SK-N-SH (cell line): Measurements from ENCODE around the gene MCUR1. TPM values are rescaled to one million over a fixed set of nuclear protein-coding genes. Genes with fewer than 3 reads are reported as not detected.

Experiments used
- CTCF ChIA-PET: fragments of 300-600, 350-600 bp; formaldehyde crosslinking; extraction: SDS; loops from one replicate; lab custom pipeline; 2021; lab: Yijun Ruan, JAX
- POLR2A ChIA-PET: fragments of 350-600 bp; sonication (Branson Sonifier 250); formaldehyde crosslinking; extraction: SDS; loops from one replicate; lab custom pipeline; 2020; ENCODE audit warnings: antibody characterized with exemption, inconsistent platforms; lab: Yijun Ruan, JAX
- DNase-seq: peaks from one replicate; pipeline ENCODE4 v3.0.0; 2012
- H2AFZ ChIP-seq: fragments of 200-600 bp; sonication (generic); 2 replicates; pipeline ENCODE4 v1.8.1; 2016; ENCODE audit warnings: antibody characterized with exemption, mild to moderate bottlenecking, low read depth
- H3F3A ChIP-seq: fragments of 200-600 bp; sonication (generic); replicated peaks from 2 replicates; pipeline ENCODE3; 2016; ENCODE audit warnings: antibody characterized with exemption, mild to moderate bottlenecking; ENCODE audit not compliant: insufficient read depth
- H3K27ac ChIP-seq, 2 experiments: fragments of 200-500 bp in 1 of 2; fragments of 200-600 bp in 1 of 2; sonication (Bioruptor generic) in 1 of 2; sonication (generic), shearing (Covaris generic) in 1 of 2; 2 replicates each; pipeline versions ENCODE4 v1.5.1 to v1.6.1; 2014 to 2016; ENCODE audit warnings: low read depth in 2 of 2, inconsistent platforms in 1 of 2, low read length in 1 of 2, mild to moderate bottlenecking in 1 of 2, mixed read lengths in 1 of 2
- H3K27me3 ChIP-seq: fragments of 200-600 bp; sonication (generic), shearing (Covaris generic); 2 replicates; pipeline ENCODE4 v1.6.1; 2016; ENCODE audit warnings: mixed run types; ENCODE audit not compliant: insufficient read depth
- H3K36me3 ChIP-seq, 2 experiments: fragments of 200-500 bp in 1 of 2; fragments of 200-600 bp in 1 of 2; sonication (Bioruptor generic) in 1 of 2; sonication (generic) in 1 of 2; replicated peaks in 1 of 2; 2 replicates each; pipeline versions ENCODE3 to v1.5.1; 2014 to 2016; ENCODE audit warnings: low read length in 1 of 2, mild to moderate bottlenecking in 1 of 2; ENCODE audit not compliant: insufficient read depth in 2 of 2, control insufficient read depth in 1 of 2
- H3K4me1 ChIP-seq, 2 experiments: fragments of 200-500 bp in 1 of 2; fragments of 200-600 bp in 1 of 2; sonication (Bioruptor generic) in 1 of 2; sonication (generic), shearing (Covaris generic) in 1 of 2; 2 replicates each; pipeline versions ENCODE4 v1.5.1 to v1.6.1; 2014 to 2016; ENCODE audit warnings: low read depth in 1 of 2, low read length in 1 of 2, mixed run types in 1 of 2; ENCODE audit not compliant: insufficient read depth in 2 of 2, control insufficient read depth in 1 of 2
- H3K4me2 ChIP-seq: fragments of 200-600 bp; sonication (generic), shearing (Covaris generic); 2 replicates; pipeline ENCODE4 v1.6.1; 2017; ENCODE audit warnings: mixed run types
- H3K4me3 ChIP-seq, 2 experiments: fragments of 200-500 bp in 1 of 2; fragments of 200-600 bp in 1 of 2; sonication (Bioruptor generic) in 1 of 2; sonication (generic), shearing (Covaris generic) in 1 of 2; 2 replicates each; pipeline versions ENCODE4 v1.5.1 to v1.8.1; 2014 to 2016; ENCODE audit warnings: low read depth in 2 of 2, inconsistent platforms in 1 of 2, low read length in 1 of 2, mild to moderate bottlenecking in 1 of 2, mixed read lengths in 1 of 2, moderate library complexity in 1 of 2
- H3K79me2 ChIP-seq: fragments of 200-600 bp; sonication (generic); 2 replicates; pipeline ENCODE4 v1.8.1; 2017; ENCODE audit warnings: mild to moderate bottlenecking; ENCODE audit not compliant: insufficient read depth
- H3K9ac ChIP-seq: fragments of 200-600 bp; sonication (generic); 2 replicates; pipeline ENCODE4 v1.6.1; 2017; ENCODE audit warnings: mixed run types
- H3K9me2 ChIP-seq: fragments of 200-600 bp; sonication (generic); 2 replicates; pipeline ENCODE4 v1.6.1; 2017; ENCODE audit warnings: mixed run types
- H3K9me3 ChIP-seq: fragments of 200-600 bp; sonication (generic); 2 replicates; pipeline ENCODE4 v1.6.1; 2017; ENCODE audit warnings: mixed run types, mild to moderate bottlenecking, moderate library complexity
- H4K20me1 ChIP-seq: fragments of 200-600 bp; sonication (generic); 2 replicates; pipeline ENCODE4 v1.6.1; 2017; ENCODE audit warnings: mild to moderate bottlenecking, mixed run types; ENCODE audit not compliant: insufficient read depth
- CHD2 ChIP-seq: fragments of 150-350 bp; IDR thresholded peaks from 2 replicates; pipeline ENCODE4 v1.6.1; 2018; ENCODE audit warnings: low read length; ENCODE audit not compliant: partially characterized antibody
- EZH2phosphoT487 ChIP-seq: fragments of 200-600 bp; sonication (generic); IDR thresholded peaks from 2 replicates; pipeline ENCODE4 v1.6.1; 2017; ENCODE audit warnings: low read depth, mixed run types, mild to moderate bottlenecking, antibody characterized with exemption, moderate library complexity, borderline replicate concordance
- FOXJ3 ChIP-seq: sonication (generic); formaldehyde crosslinking; IDR thresholded peaks from 2 replicates; pipeline ENCODE4 v1.5.1; 2020; ENCODE audit warnings: mild to moderate bottlenecking, missing genetic modification reagents
- GATA2 ChIP-seq: sonication (generic); formaldehyde crosslinking; IDR thresholded peaks from 2 replicates; pipeline ENCODE4 v1.5.0; 2020; ENCODE audit warnings: mild to moderate bottlenecking, missing genetic modification reagents
- IRF3 ChIP-seq: fragments of 150-350 bp; IDR thresholded peaks from 2 replicates; pipeline ENCODE4 v1.6.1; 2016; ENCODE audit warnings: mild to moderate bottlenecking, low read depth, low read length
- JUND ChIP-seq: IDR thresholded peaks from 2 replicates; pipeline ENCODE4 v1.4.0; 2012
- MAX ChIP-seq: IDR thresholded peaks from 2 replicates; pipeline ENCODE4 v1.4.0; 2012; ENCODE audit warnings: low read depth
- MEF2A ChIP-seq: IDR thresholded peaks from 2 replicates; pipeline ENCODE4 v1.4.0; 2012; ENCODE audit warnings: low read depth, borderline replicate concordance
- PBX3 ChIP-seq: IDR thresholded peaks from 2 replicates; pipeline ENCODE4; 2012
- RAD21 ChIP-seq: IDR thresholded peaks from 2 replicates; pipeline ENCODE4 v1.6.1; 2012; ENCODE audit warnings: mild to moderate bottlenecking, low read length
- RCOR1 ChIP-seq: fragments of 150-350 bp; IDR thresholded peaks from 2 replicates; pipeline ENCODE4 v1.6.1; 2017; ENCODE audit warnings: antibody characterized with exemption, low read length
- REST ChIP-seq: IDR thresholded peaks from 2 replicates; pipeline ENCODE4 v1.6.1; 2012; ENCODE audit warnings: mild to moderate bottlenecking, low read depth, low read length, moderate library complexity
- RFX5 ChIP-seq: IDR thresholded peaks from 2 replicates; pipeline ENCODE4 v1.6.1; 2012; ENCODE audit warnings: mild to moderate bottlenecking, improper control_type of control experiment, low read length
- SIN3A ChIP-seq: IDR thresholded peaks from 2 replicates; pipeline ENCODE4 v1.6.1; 2012; ENCODE audit warnings: low read depth, mild to moderate bottlenecking, low read length, moderate library complexity, borderline replicate concordance
- SMC3 ChIP-seq: IDR thresholded peaks from 2 replicates; pipeline ENCODE4 v1.6.1; 2012; ENCODE audit warnings: low read depth, low read length, improper control_type of control experiment
- TAF1 ChIP-seq: IDR thresholded peaks from 2 replicates; pipeline ENCODE4 v1.6.1; 2012; ENCODE audit warnings: low read depth, mild to moderate bottlenecking, low read length, moderate library complexity, borderline replicate concordance
- TCF12 ChIP-seq: IDR thresholded peaks from 2 replicates; pipeline ENCODE4 v1.4.0; 2012
- YY1 ChIP-seq: IDR thresholded peaks from 2 replicates; pipeline ENCODE4 v1.4.0; 2012; ENCODE audit warnings: low read depth, mild to moderate bottlenecking
- ZBTB33 ChIP-seq: IDR thresholded peaks from 2 replicates; pipeline ENCODE4 v1.4.0; 2012; ENCODE audit warnings: low read depth, borderline replicate concordance
- WGBS: methylation state at CpG from one replicate; pipeline ENCODE4 v1.1.6; 2017; ENCODE audit warnings: low lambda C conversion rate; 5-methylcytosine and 5-hydroxymethylcytosine counted together
- polyA plus RNA-seq, 3 experiments: library from polyadenylated mRNA; depleted of rRNA; stranded (reverse); fragments of >200 nt; gene quantifications; 2 replicates each; pipeline ENCODE4 v1.2.3, GENCODE V29; 2012

Gene MCUR1
- polyA plus RNA-seq, 1 of the 3 experiments (the other 2 are of a cell fraction) = 8.3 TPM

- no peaks in the 10 kb centered on the region for H3K79me2 ChIP-seq
- POLR2A ChIA-PET = no interaction called here
- WGBS = 88% methylated on average over 1 of the region's 1 CpG
- H3K9me3 ChIP-seq = no peaks in the 10 kb centered on the region
- no peak overlapping the region for H3K27ac ChIP-seq
- no peak overlapping the region for H2AFZ ChIP-seq
- TF ChIP-seq CHD2 (no peak), GATA2 (CRISPR knock-in tag) (no peak), EZH2phosphoT487 (no peak), PBX3 (no peak), MEF2A (no peak), RCOR1 (no peak), TAF1 (no peak)
- H3K9ac ChIP-seq = no peak overlapping the region
- CTCF ChIA-PET = interaction anchor here (2.2 to 3.2 kb wide), 3 partner anchors 11 to 270 kb away, joined by 10 to 18 read pairs (median 12); no protein-coding TSS in a partner anchor
- H3K27me3 ChIP-seq = no peaks in the 10 kb centered on the region
- peaks cover 5% of the 10 kb centered on the region for H3F3A ChIP-seq
- no peak overlapping the region for H3K4me3 ChIP-seq
- peaks cover 33 to 45% of the 10 kb centered on the region in 2 experiments for H3K36me3 ChIP-seq
- H3K9me2 ChIP-seq = no peaks in the 10 kb centered on the region
- no peaks in the 10 kb centered on the region for H4K20me1 ChIP-seq
- DNase-seq = no peak
- no peak overlapping the region for H3K4me2 ChIP-seq
- H3K4me1 ChIP-seq = peaks cover 0 to 6% of the 10 kb centered on the region in 2 experiments; a peak in 1 of 4 replicates
Observed at GRCh38 chr6:13796781-13797180, 17.6 kb downstream of the MCUR1 start.

- 49% methylated on average over 8 of the region's 8 CpGs for WGBS
- POLR2A ChIA-PET = no interaction called here
- Histone ChIP-seq H3K9ac (no peak overlapping the region), H3K9me2 (no peaks in the 10 kb centered on the region), H3F3A (peaks cover 5% of the 10 kb centered on the region), H3K4me2 (no peak overlapping the region), H3K36me3 (peaks cover 27 to 34% of the 10 kb centered on the region in 2 experiments), H3K27me3 (no peaks in the 10 kb centered on the region), H3K79me2 (no peaks in the 10 kb centered on the region), H2AFZ (no peak overlapping the region), H4K20me1 (no peaks in the 10 kb centered on the region), H3K4me1 (peaks cover 0 to 6% of the 10 kb centered on the region in 2 experiments; a peak in 1 of 4 replicates), H3K9me3 (no peaks in the 10 kb centered on the region), H3K4me3 (no peak overlapping the region; a peak in 1 of 4 replicates), H3K27ac (peak overlapping the region in 1 of 2 experiments; percentile 48; a peak in 2 of 4 replicates)
- peak; percentile 73 for DNase-seq
- CTCF ChIA-PET = interaction anchor here (0.6 to 3.2 kb wide), 28 partner anchors 9 to 395 kb away, joined by 3 to 20 read pairs (median 4); no protein-coding TSS in a partner anchor
- TF ChIP-seq JUND = no peak
- no peak for TF ChIP-seq MEF2A
- no peak for TF ChIP-seq TCF12
- no peak for TF ChIP-seq RFX5
- TF ChIP-seq SIN3A = 0 out of 2 replicates have a peak, but pooled peaks have one; percentile 30
- peak; percentile 89 for TF ChIP-seq RAD21
- TF ChIP-seq MAX = no peak
- TF ChIP-seq ZBTB33 = no peak
- no peak for TF ChIP-seq REST
- TF ChIP-seq FOXJ3 (CRISPR knock-in tag) = no peak
- TF ChIP-seq SMC3 = peak; percentile 80
- TF ChIP-seq YY1 = no peak
- TF ChIP-seq IRF3 = no peak
Observed at GRCh38 chr6:13795041-13795750, 19.2 kb downstream of the MCUR1 start.
